Progenitor cell of endocrine pancreas (in vitro differentiated cells): Measurements from ENCODE around the gene AQP2. TPM values are rescaled to one million over a fixed set of nuclear protein-coding genes. Genes with fewer than 3 reads are reported as not detected.

ENCODE experiments used
- DNase-seq: peaks from one replicate; pipeline ENCODE4 v3.0.0; 2021; ENCODE audit warnings: low spot score; ENCODE audit not compliant: unreplicated experiment
- H3K27ac Mint-ChIP-seq: 2 replicates; pipeline ENCODE4 v1.8.0; 2021; ENCODE audit warnings: mild to moderate bottlenecking, moderate library complexity, mixed read lengths
- H3K27me3 Mint-ChIP-seq: 2 replicates; pipeline ENCODE4 v1.8.0; 2021; ENCODE audit warnings: mixed read lengths
- H3K36me3 Mint-ChIP-seq: 2 replicates; pipeline ENCODE4 v1.8.0; 2022; ENCODE audit warnings: mixed read lengths; ENCODE audit not compliant: insufficient read depth
- H3K4me1 Mint-ChIP-seq: 2 replicates; pipeline ENCODE4 v1.8.0; 2021; ENCODE audit warnings: low read depth, mixed read lengths
- H3K4me3 Mint-ChIP-seq: 2 replicates; pipeline ENCODE4 v1.8.0; 2021; ENCODE audit warnings: low read depth, mild to moderate bottlenecking, moderate library complexity, mixed read lengths
- H3K9me3 Mint-ChIP-seq: 2 replicates; pipeline ENCODE4 v1.8.0; 2021; ENCODE audit warnings: low read depth, mixed read lengths
- total RNA-seq: library from RNA; stranded (reverse); gene quantifications from 2 replicates; pipeline ENCODE4 v1.2.1, GENCODE V29; 2021
- TF ChIP-seq, protein P1 (sequence below): fragments of 200-600 bp; sonication (generic); IDR thresholded peaks from one replicate; pipeline ENCODE4 v1.5.0; 2021; ENCODE audit warnings: antibody characterized with exemption, mild to moderate bottlenecking; ENCODE audit not compliant: unreplicated experiment

Gene AQP2
- total RNA-seq, 1 donor from 2014 or later: 1.0 TPM

DNA sequence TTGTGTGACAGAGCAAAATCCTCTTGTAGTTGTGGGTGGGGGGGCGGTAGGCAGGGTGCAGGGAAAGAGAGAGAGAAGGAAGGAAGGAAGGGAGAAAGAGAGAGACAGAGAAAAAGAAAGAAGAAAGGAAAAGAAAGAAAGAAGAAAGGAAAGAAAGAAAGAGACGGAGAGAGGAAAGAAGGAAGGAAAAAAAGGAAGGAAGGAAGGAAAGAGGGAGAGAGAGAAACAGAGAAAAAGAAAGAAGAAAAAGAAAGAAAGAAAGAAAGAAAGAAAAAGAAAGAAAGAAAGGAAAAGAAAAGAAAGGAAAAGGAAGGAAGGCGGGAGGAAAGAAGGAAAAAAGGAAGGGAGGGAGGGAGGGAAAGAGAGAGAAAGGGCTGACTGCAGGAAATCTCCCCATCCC lies 29.2 kb upstream of the AQP2 start:
- Mint-ChIP-seq H3K36me3 (no peaks in the 10 kb centered on the region), H3K27me3 (peaks cover 6% of the 10 kb centered on the region), H3K4me3 (no peak overlapping the region), H3K4me1 (peaks cover 4% of the 10 kb centered on the region), H3K9me3 (no peaks in the 10 kb centered on the region), H3K27ac (no peak overlapping the region)
- no peak for DNase-seq
- TF ChIP-seq, protein P1, sequence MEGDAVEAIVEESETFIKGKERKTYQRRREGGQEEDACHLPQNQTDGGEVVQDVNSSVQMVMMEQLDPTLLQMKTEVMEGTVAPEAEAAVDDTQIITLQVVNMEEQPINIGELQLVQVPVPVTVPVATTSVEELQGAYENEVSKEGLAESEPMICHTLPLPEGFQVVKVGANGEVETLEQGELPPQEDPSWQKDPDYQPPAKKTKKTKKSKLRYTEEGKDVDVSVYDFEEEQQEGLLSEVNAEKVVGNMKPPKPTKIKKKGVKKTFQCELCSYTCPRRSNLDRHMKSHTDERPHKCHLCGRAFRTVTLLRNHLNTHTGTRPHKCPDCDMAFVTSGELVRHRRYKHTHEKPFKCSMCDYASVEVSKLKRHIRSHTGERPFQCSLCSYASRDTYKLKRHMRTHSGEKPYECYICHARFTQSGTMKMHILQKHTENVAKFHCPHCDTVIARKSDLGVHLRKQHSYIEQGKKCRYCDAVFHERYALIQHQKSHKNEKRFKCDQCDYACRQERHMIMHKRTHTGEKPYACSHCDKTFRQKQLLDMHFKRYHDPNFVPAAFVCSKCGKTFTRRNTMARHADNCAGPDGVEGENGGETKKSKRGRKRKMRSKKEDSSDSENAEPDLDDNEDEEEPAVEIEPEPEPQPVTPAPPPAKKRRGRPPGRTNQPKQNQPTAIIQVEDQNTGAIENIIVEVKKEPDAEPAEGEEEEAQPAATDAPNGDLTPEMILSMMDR: no peak

DNA sequence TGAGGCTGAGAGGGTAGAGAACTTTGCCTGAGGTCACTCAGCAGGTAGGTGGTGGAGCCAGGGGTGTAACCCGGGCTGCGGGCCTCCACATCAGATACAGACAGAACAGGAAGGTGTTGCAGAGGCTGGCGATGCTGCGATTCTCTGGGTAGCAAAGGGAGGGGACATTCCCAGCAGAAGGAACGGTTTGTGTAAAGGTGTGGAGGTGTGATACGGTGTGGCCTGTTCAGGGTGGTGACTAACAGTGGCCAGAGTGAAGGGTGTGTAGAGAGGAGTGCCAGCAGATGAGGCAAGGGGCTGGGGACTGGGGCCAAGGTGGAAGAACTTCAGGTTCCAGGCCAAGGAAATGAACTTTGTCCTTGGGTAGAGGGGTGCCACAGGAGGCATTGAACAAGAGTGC lies 28.6 kb upstream of the AQP2 start:
- TF ChIP-seq, protein P1: no peak
- Mint-ChIP-seq H3K4me3 (no peak overlapping the region), H3K9me3 (no peaks in the 10 kb centered on the region), H3K36me3 (no peaks in the 10 kb centered on the region), H3K27ac (no peak overlapping the region), H3K27me3 (peaks cover 6% of the 10 kb centered on the region), H3K4me1 (peaks cover 4% of the 10 kb centered on the region)
- DNase-seq: no peak

DNA sequence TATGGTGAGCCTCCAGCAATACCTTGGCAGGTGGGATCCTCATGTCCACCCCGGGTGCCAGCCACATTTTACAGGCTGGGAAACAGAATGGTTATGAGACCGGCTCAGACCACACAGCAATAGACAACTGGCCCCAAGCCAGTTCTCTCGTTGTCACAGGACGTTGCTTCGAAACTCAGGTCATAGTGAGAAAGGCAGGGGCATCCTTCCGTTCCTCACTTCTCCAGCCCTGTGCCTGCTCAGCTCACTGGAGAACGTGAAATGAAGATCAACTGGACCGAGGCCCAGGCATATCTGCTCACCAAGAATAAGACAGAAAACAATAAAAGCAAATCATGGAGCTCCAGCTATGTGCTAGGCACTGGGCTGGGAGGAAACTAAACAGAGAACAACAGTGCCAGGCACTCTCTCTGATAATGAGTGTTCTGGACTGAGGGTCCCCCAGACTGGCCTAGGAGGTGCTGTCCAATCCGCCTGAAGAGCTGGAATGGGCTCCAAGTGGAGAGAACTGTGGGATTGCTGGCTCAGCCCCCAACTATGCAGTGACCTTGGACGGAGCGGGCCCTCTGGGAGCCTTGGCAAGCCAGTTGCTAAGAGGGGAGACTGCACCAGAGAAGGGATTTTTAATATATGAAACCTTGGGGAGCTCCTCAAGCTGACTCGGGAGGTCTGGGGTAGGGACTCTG lies 28.0 kb upstream of the AQP2 start:
- Mint-ChIP-seq H3K9me3 (no peaks in the 10 kb centered on the region), H3K27ac (no peak overlapping the region), H3K4me1 (peaks cover 1% of the 10 kb centered on the region), H3K4me3 (no peak overlapping the region), H3K27me3 (peaks cover 6% of the 10 kb centered on the region), H3K36me3 (no peaks in the 10 kb centered on the region)
- no peak for DNase-seq
- TF ChIP-seq, protein P1: no peak

DNA sequence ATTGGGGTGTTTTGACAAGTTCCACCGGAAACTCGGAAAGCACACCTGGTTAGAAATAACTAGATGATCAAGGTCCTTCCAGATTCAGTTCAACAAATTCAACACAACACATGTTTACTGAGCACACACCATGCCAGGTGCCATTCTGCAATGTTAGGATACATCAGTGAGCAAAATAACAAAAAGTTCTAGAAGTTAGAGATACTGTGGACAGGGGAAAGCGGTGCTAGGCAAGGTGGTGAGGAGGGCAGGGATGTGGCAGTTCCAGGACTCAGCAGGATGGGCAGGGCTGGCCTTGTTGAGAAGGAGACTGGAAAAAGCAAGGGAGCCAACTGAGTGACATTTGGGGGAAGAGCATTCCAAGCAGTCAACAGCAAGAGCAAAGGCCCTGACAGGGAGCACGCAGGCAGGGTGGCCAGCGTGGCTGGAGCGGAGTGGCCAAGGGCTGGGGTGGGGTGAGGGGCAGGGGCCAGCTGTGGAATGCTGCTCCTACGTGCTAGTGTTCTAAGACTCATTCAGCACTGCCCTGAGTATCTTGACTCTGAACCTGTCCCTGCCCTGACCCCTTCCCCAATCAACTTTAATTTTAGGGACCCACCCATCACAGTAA lies 27.4 kb upstream of the AQP2 start:
- Mint-ChIP-seq H3K9me3 (no peaks in the 10 kb centered on the region), H3K36me3 (no peaks in the 10 kb centered on the region), H3K27ac (peak overlapping the region; percentile 12), H3K27me3 (peaks cover 10% of the 10 kb centered on the region), H3K4me3 (no peak overlapping the region), H3K4me1 (peaks cover 1% of the 10 kb centered on the region)
- no peak for DNase-seq
- TF ChIP-seq, protein P1: no peak

DNA sequence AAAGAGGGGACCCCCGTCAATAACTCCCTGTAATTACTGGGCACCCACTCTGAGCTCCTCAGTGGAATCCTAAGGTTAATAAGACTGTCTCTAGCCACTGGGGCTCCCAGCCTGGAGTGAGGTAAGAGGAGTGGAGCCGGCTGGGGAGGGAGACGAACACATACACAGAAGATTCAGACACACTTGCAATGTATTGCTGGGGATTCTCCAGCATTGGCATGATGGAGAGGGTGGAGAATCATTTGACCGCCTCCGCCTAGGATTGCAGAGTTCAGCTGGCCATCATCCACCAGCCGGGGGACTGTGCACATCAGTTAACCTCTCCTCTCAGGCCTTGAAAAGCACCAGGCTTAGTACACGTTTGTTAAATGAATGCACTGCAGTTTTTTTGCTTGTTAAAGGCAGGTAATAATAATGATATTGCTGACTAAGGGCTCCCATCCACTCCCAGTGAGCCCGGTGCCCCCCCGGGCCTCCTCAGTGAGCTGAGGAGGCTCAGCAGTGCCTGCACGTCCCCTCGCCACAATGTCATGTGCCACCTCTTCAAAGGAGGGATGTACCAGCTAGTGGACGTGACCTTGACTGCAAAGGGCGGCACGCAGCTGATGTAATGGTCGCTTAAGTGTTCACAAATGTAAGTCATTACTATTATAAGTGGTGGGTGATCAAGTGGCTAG lies 26.5 kb upstream of the AQP2 start:
- Mint-ChIP-seq H3K36me3 (no peaks in the 10 kb centered on the region), H3K9me3 (no peaks in the 10 kb centered on the region), H3K4me1 (peaks cover 1% of the 10 kb centered on the region), H3K4me3 (no peak overlapping the region), H3K27me3 (peaks cover 10% of the 10 kb centered on the region), H3K27ac (no peak overlapping the region)
- DNase-seq: no peak
- TF ChIP-seq, protein P1: no peak
